GM18868 (cell line): ENCODE results near the gene DYRK4.

Experiments
- ATAC-seq: cut with Tn5 transposase; IDR thresholded peaks from one replicate; pipeline ENCODE4 v1.9.1; 2021; ENCODE audit warnings: mild to moderate bottlenecking, moderate library complexity; ENCODE audit not compliant: unreplicated experiment

Gene DYRK4

GRCh38 chr12:4615667-4616066 lies 53.7 kb downstream of the DYRK4 start:
- no peak for ATAC-seq

DNA sequence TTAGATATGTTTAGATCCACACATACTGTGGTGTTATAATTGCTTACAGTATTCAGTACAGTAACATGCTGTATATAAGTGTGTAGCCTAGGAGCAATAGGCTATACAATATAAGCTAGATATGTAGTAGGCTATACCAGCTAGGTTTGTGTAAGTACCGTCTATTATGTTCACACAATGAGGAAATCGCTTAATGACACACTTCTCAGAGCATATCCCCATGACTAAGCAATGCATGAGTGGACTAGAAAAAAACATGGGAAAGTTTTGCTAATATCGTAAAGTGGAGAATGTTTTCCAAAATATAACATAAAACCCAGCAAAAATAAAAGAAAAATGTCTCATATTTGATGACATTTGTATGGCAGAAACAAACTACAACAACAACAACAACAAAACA lies 59.5 kb downstream of the DYRK4 start:
- no peak for ATAC-seq

DNA sequence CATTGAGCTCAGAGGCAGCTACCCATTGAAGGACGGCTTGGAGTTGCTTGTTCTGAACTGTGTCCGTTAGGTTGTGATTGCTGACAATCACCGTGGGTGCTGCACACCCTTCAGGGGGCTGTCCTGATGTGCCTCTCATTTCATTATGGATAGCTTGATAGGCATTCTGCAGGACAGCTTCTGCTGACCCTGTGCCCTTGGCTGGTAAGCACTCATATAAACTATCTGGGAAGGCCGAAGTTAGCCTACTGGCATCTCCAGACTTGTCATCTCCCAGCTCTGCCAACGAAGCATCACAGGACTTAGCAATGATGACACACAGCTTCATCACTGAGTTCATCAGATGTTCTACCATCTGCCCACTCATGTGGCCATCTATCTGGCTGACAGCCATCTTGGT lies 64.5 kb downstream of the DYRK4 start:
- ATAC-seq: no peak

DNA sequence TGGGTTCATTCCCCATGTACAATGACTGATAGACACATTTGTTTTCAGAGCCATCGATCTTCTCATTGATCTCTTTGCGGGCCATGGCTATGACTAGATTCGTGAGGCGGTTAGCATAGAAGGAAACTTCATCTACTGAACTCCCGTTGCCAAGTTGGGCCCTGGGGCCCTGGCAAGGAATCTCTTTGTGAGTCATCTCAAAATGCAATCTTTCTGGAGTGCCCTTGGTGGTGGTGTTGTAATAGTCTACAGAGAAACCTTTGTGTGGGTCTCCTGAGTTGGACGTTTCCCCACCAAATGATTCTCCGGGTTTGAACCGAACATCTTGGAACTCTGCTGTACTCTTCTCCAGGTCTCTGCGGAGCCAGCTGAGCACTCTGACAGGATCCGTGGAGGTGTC lies 66.4 kb downstream of the DYRK4 start:
- ATAC-seq: no peak

DNA sequence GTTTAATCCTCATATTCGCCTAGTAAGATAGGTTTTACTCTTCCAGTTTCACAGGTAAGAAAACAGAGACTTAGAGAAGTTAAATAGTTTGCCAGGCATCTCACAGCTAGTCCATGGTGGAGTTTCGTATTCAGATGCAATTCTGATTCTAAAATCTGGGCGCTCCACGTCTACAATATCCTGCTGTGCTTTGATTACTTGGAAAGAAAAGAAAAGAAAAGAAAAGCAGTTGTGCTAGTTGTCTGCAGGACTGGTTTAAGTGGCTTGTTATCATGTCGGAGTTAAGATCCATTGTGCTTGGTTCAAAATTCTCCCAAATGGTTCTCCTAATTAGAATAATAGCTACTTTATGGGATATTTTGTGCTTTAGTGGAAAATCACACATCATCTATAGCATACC lies 68.3 kb downstream of the DYRK4 start:
- no peak for ATAC-seq

DNA sequence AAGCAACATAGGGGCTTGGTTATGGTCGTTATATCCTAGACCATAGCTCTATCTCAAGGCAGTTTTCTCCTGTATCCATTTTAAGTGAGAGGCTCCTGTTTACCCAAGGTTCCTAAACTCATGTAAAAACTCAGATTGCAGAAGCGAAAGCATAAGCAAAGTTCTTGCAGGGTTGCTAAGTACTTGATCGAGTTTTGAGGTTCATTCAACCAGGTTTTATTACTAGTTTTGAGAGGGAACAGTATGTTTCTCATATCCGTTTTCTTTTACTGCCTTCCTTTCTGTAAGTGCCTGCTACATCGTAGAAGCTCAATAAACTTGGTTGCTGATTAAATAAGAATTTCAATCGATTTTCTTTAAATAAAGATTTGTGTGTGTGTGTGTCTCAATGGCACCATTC lies 81.7 kb downstream of the DYRK4 start:
- ATAC-seq: peak; percentile 80

DNA sequence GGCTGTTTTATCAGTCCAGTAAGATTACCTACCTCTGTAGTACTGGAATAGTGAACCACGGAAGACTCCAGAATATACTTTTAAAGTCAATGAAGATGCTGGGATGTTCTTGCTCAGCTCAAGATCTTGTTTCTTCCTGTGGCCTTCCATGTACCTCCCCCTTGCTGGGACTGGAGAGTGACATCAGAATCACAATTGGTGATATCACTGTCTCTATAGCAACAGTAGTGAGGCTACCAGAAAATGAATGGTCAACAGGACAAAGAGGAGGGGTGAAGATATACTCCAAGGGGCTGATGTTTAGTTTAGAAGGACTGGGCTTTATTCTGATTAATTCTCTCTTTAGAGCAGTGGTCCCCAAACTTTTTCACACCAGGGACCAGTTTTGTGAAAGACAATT lies 83.0 kb downstream of the DYRK4 start:
- no peak for ATAC-seq

- no peak for ATAC-seq
Measured at GRCh38 chr12:4648104-4648500, 86.1 kb downstream of the DYRK4 start.

DNA sequence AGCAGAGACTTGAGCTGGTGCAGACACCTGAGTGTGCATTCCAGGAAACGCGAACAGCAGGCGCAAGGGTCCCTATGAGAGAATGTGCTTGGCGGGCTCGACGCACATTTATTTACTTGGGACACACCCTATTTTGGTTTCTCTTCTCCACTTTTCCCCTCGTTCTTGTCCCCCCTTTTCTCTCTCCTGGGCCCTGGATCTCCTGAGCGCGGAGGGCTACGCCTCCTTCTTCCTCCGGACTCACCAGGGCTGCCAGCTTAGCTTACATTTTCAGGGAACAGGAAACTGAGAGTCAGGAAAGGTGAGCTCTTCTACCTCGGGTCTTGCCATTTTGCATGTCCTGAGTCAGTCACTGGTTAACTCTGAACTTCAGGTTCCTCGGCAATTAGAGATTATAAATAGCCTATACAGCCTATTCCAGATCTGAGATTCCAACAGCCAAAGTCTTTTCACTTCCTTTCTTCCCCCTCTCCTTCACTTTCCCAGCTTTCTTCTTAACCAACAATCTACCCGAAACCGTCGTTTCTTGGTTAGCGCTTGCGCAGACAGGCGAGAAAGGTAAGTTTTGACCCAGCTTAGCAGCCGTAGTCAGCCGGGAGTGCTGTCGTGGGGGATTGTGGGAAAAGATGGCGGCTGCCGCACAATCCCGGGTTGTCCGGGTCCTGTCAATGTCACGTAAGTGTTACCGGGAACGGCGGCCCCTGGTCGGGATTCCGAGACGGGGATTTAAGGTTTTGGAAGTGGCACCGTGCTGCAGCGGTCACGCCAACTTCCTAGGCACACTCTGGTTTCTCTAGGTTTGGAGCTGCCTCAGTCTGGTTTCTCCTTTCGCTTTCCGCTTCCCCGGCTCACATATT lies 86.7 kb downstream of the DYRK4 start, which contains the start of the genes AKAP3 and NDUFA9:
AKAP3 (minus strand) TSS at position 551 of the 857 bp plus-strand sequence. CDS start 10,855 bp downstream, outside the sequence.
NDUFA9 (plus strand) TSS at position 614 of the 857 bp plus-strand sequence; CDS start at position 627, 13 bp downstream.
- peak; percentile 87 for ATAC-seq

DNA sequence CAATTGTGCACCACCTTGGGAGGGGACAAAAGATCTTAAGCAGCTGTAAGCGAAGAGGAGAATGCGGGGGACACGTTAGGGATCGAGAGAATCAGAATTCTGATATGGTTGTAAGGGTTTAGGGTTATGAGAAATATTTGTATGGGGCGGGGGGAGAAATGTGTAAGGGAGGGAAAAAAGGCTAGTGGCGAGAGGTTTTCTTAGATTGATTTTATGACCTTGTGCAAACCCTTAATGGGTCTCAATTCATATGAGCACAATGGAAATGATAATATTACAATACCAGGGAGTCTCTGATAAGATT lies 87.3 kb downstream of the DYRK4 start:
- ATAC-seq: no peak

- no peak for ATAC-seq
Measured at GRCh38 chr12:4653257-4653656, 91.2 kb downstream of the DYRK4 start.

GRCh38 chr12:4653691-4654090 lies 91.7 kb downstream of the DYRK4 start:
- ATAC-seq: no peak
